Effector memory CD4-positive, alpha-beta T cell (primary cell): Measurements from ENCODE around the gene CBFA2T3.

ENCODE experiments used
- DNase-seq, 3 donors: peaks; one replicate each; pipeline ENCODE4 v3.0.0-alpha.2; 2020
- H3K27ac ChIP-seq: 2 replicates; pipeline ENCODE4 v1.7.0; 2013; ENCODE audit warnings: mild to moderate bottlenecking, low read length, moderate library complexity; ENCODE audit not compliant: insufficient read depth, poor library complexity, severe bottlenecking
- H3K27me3 ChIP-seq: replicated peaks from 2 replicates; pipeline ENCODE4 v1.7.0; 2013; ENCODE audit warnings: mild to moderate bottlenecking, low read length; ENCODE audit not compliant: insufficient read depth, control insufficient read depth, poor library complexity, severe bottlenecking
- H3K36me3 ChIP-seq: 2 replicates; pipeline ENCODE4 v1.7.0; 2013; ENCODE audit warnings: mild to moderate bottlenecking, low read length, moderate library complexity; ENCODE audit not compliant: control insufficient read depth, insufficient read depth
- H3K4me1 ChIP-seq: 2 replicates; pipeline ENCODE4 v1.7.0; 2013; ENCODE audit warnings: low read length, mild to moderate bottlenecking; ENCODE audit not compliant: control insufficient read depth, insufficient read depth, poor library complexity, severe bottlenecking
- H3K4me3 ChIP-seq: 2 replicates; pipeline ENCODE4 v1.7.0; 2013; ENCODE audit warnings: low read length, low read depth, mild to moderate bottlenecking; ENCODE audit not compliant: insufficient read depth, poor library complexity, severe bottlenecking
- H3K9me3 ChIP-seq: 2 replicates; pipeline ENCODE4 v1.7.0; 2013; ENCODE audit warnings: mild to moderate bottlenecking, low read length, moderate library complexity; ENCODE audit not compliant: control insufficient read depth

The CBFA2T3 gene

GRCh38 chr16:88995194-88995593 lies 18.2 kb upstream of the CBFA2T3 start:
- DNase-seq: no peak
- Histone ChIP-seq H3K27me3 (peaks cover 4% of the 10 kb centered on the region), H3K36me3 (no peaks in the 10 kb centered on the region), H3K4me1 (peaks cover 4% of the 10 kb centered on the region), H3K9me3 (peaks cover 5% of the 10 kb centered on the region), H3K27ac (no peak overlapping the region), H3K4me3 (no peak overlapping the region)

GRCh38 chr16:88994695-88995094 lies 17.7 kb upstream of the CBFA2T3 start:
- no peak for DNase-seq
- peaks cover 5% of the 10 kb centered on the region for H3K9me3 ChIP-seq
- H3K36me3 ChIP-seq: no peaks in the 10 kb centered on the region
- H3K4me3 ChIP-seq: no peak overlapping the region
- H3K27me3 ChIP-seq: peaks cover 4% of the 10 kb centered on the region
- H3K4me1 ChIP-seq: peaks cover 4% of the 10 kb centered on the region
- H3K27ac ChIP-seq: no peak overlapping the region

GRCh38 chr16:88993946-88994600 lies 17.1 kb upstream of the CBFA2T3 start:
- Histone ChIP-seq H3K9me3 (peaks cover 5% of the 10 kb centered on the region), H3K4me1 (peaks cover 4% of the 10 kb centered on the region), H3K27ac (no peak overlapping the region), H3K36me3 (no peaks in the 10 kb centered on the region), H3K27me3 (peaks cover 4% of the 10 kb centered on the region), H3K4me3 (no peak overlapping the region)
- DNase-seq: no peak

GRCh38 chr16:88993166-88993761 lies 16.3 kb upstream of the CBFA2T3 start:
- peaks cover 4% of the 10 kb centered on the region for H3K27me3 ChIP-seq
- H3K9me3 ChIP-seq: peaks cover 5% of the 10 kb centered on the region
- DNase-seq: no peak
- no peak overlapping the region for H3K27ac ChIP-seq
- H3K4me3 ChIP-seq: no peak overlapping the region
- peaks cover 4% of the 10 kb centered on the region for H3K4me1 ChIP-seq
- H3K36me3 ChIP-seq: no peaks in the 10 kb centered on the region

- Histone ChIP-seq H3K27me3 (peaks cover 4% of the 10 kb centered on the region), H3K27ac (no peak overlapping the region), H3K4me3 (no peak overlapping the region)
These were observed 15.6 kb upstream of the CBFA2T3 start for GRCh38 chr16:88992351-88993165.

GRCh38 chr16:88991813-88992350 lies 14.9 kb upstream of the CBFA2T3 start:
- no peak overlapping the region for H3K27ac ChIP-seq
- peaks cover 4% of the 10 kb centered on the region for H3K27me3 ChIP-seq
- no peaks in the 10 kb centered on the region for H3K36me3 ChIP-seq
- H3K4me3 ChIP-seq: no peak overlapping the region
- no peaks in the 10 kb centered on the region for H3K9me3 ChIP-seq
- H3K4me1 ChIP-seq: peaks cover 4% of the 10 kb centered on the region
- DNase-seq: no peak

More at GRCh38 chr16:88992351-88993165, 15.6 kb upstream of the CBFA2T3 start:
- no peaks in the 10 kb centered on the region for H3K36me3 ChIP-seq
- no peak for DNase-seq
- H3K9me3 ChIP-seq: peaks cover 5% of the 10 kb centered on the region
- peaks cover 4% of the 10 kb centered on the region for H3K4me1 ChIP-seq

- Histone ChIP-seq H3K4me3 (no peak overlapping the region), H3K9me3 (no peaks in the 10 kb centered on the region), H3K27ac (no peak overlapping the region), H3K36me3 (no peaks in the 10 kb centered on the region), H3K4me1 (peaks cover 4% of the 10 kb centered on the region), H3K27me3 (peaks cover under 1% of the 10 kb centered on the region)
- no peak for DNase-seq
These were observed 13.0 kb upstream of the CBFA2T3 start for GRCh38 chr16:88989852-88990547.

GRCh38 chr16:88988980-88989811 lies 12.2 kb upstream of the CBFA2T3 start:
- Histone ChIP-seq H3K36me3 (no peaks in the 10 kb centered on the region), H3K27me3 (no peaks in the 10 kb centered on the region), H3K4me3 (no peak overlapping the region), H3K4me1 (peaks cover 4% of the 10 kb centered on the region), H3K9me3 (no peaks in the 10 kb centered on the region), H3K27ac (no peak overlapping the region)
- DNase-seq: no peak

GRCh38 chr16:88985521-88985920 lies 8.5 kb upstream of the CBFA2T3 start:
- Histone ChIP-seq H3K27me3 (no peaks in the 10 kb centered on the region), H3K36me3 (no peaks in the 10 kb centered on the region), H3K4me1 (no peaks in the 10 kb centered on the region), H3K27ac (no peak overlapping the region), H3K4me3 (no peak overlapping the region), H3K9me3 (no peaks in the 10 kb centered on the region)
- no peak for DNase-seq
